Gastrocnemius medialis (tissue), 4 donors: ENCODE measurements around the gene CCL16. TPM values are rescaled to one million over a fixed set of nuclear protein-coding genes. Genes with fewer than 3 reads are reported as not detected.

Experiments
- ATAC-seq, 2 donors: fragments of 150-250 bp; one replicate each; pipeline ENCODE4 v1.9.1; 2016
- DNase-seq, 2 donors: peaks; one replicate each; pipeline ENCODE4 v3.0.0-alpha.2; 2019
- H3K27ac ChIP-seq, 4 donors: fragments of 200-600 bp; sonication (generic); 1 replicate in 1 of 4; 2 replicates in 3 of 4; pipeline ENCODE4 v1.5.1; 2016 to 2018; ENCODE audit warnings: mild to moderate bottlenecking in 2 of 4, moderate library complexity in 1 of 4
- H3K27me3 ChIP-seq, 3 donors: fragments of 200-600 bp; sonication (generic) in 2 of 3; 1 replicate in 1 of 3; 2 replicates in 2 of 3; pipeline versions ENCODE4 v1.5.1 to v1.6.0; 2016 to 2019; ENCODE audit warnings: mild to moderate bottlenecking in 1 of 3, moderate library complexity in 1 of 3
- H3K36me3 ChIP-seq, 2 donors: fragments of 200-600 bp; sonication (generic) in 1 of 2; one replicate each; pipeline ENCODE4 v1.5.1; 2017 to 2018
- H3K4me1 ChIP-seq, 2 donors: fragments of 200-600 bp; sonication (generic) in 1 of 2; one replicate each; pipeline ENCODE4 v1.5.1; 2016 to 2017; ENCODE audit warnings: mild to moderate bottlenecking in 2 of 2
- H3K4me3 ChIP-seq, 4 donors: fragments of 200-600 bp; sonication (generic) in 3 of 4; 1 replicate in 1 of 4; 2 replicates in 3 of 4; pipeline ENCODE4 v1.5.1; 2016 to 2019; ENCODE audit warnings: mild to moderate bottlenecking in 2 of 4
- H3K9me3 ChIP-seq, 3 donors: fragments of 200-600 bp; sonication (generic) in 2 of 3; 1 replicate in 1 of 3; 2 replicates in 2 of 3; pipeline ENCODE4 v1.5.1; 2016 to 2019
- CTCF ChIP-seq, 5 experiments: fragments of 450-650 bp in 3 of 5; fragments of 200-600 bp in 2 of 5; sonication (generic) in 2 of 5; IDR thresholded peaks in 4 of 5; conservative IDR thresholded peaks in 1 of 5; 1 replicate in 4 of 5; 2 replicates in 1 of 5; pipeline ENCODE4 v1.5.1; 2016 to 2019; ENCODE audit warnings: antibody characterized with exemption in 5 of 5, mild to moderate bottlenecking in 3 of 5, moderate library complexity in 3 of 5
- POLR2A ChIP-seq, 2 donors: fragments of 450-650 bp; IDR thresholded peaks; one replicate each; pipeline ENCODE4 v1.6.1; 2017; ENCODE audit warnings: antibody characterized with exemption in 2 of 2, mild to moderate bottlenecking in 2 of 2, moderate library complexity in 2 of 2
- in situ Hi-C, 4 donors: fragments of 200-750 bp; cut with MboI; loops; one replicate each; pipeline versions ENCODE4 v1.15.0 to v1.8.0; 2017; ENCODE audit warnings: low sequenced_read_pairs in 4 of 4
- intact Hi-C: fragments of 100-400 bp; cut with DNase I; formaldehyde crosslinking; loops from one replicate; pipeline ENCODE4 v1.15.1; 2023; ENCODE audit warnings: low total_unique reads
- total RNA-seq, 4 donors: library from RNA; depleted of rRNA; stranded (reverse); fragments of >200 nt; gene quantifications; one replicate each; pipeline versions ENCODE4 v1.1.0 to v1.2.3, GENCODE V29; 2016

CCL16 gene
- total RNA-seq, 4 donors from 2014 or later: 0.33 TPM; not detected in 3

GRCh38 chr17:35932586-35932985, 48.7 kb downstream of the CCL16 start:
- Histone ChIP-seq H3K4me1 (no peaks in the 10 kb centered on the region), H3K36me3 (no peaks in the 10 kb centered on the region), H3K27me3 (peaks cover 16 to 30% (median 22%) of the 10 kb centered on the region in 3 donors), H3K27ac (no peak overlapping the region), H3K4me3 (no peak overlapping the region), H3K9me3 (no peaks in the 10 kb centered on the region)
- no peak for ATAC-seq
- intact Hi-C loops (no loop called here), in situ Hi-C loops (no loop called here)
- no peak for DNase-seq
- no peak for TF ChIP-seq CTCF (IDR thresholded peaks at IDR 0.05 in 4 of 5, conservative IDR thresholded peaks at IDR 0.05 in 1 of 5)
- no peak for TF ChIP-seq POLR2A (IDR thresholded peaks at IDR 0.05)

- in situ Hi-C loops (no loop called here), intact Hi-C loops (no loop called here)
- no peak for ATAC-seq
- TF ChIP-seq CTCF (IDR thresholded peaks at IDR 0.05 in 4 of 5, conservative IDR thresholded peaks at IDR 0.05 in 1 of 5): no peak
- no peak for TF ChIP-seq POLR2A (IDR thresholded peaks at IDR 0.05)
- no peak for DNase-seq
- peaks cover 16 to 30% (median 22%) of the 10 kb centered on the region in 3 donors for H3K27me3 ChIP-seq
- no peaks in the 10 kb centered on the region for H3K9me3 ChIP-seq
- H3K36me3 ChIP-seq: no peaks in the 10 kb centered on the region
- H3K4me3 ChIP-seq: no peak overlapping the region
- H3K27ac ChIP-seq: no peak overlapping the region
- H3K4me1 ChIP-seq: no peaks in the 10 kb centered on the region
These were observed 49.4 kb downstream of the CCL16 start for GRCh38 chr17:35931794-35932425.

- in situ Hi-C loops (no loop called here), intact Hi-C loops (no loop called here)
- Histone ChIP-seq H3K27ac (no peak within 1 kb of the TSS), H3K36me3 (no peaks in the 10 kb centered on the region), H3K4me1 (no peaks in the 10 kb centered on the region), H3K27me3 (peaks cover 16 to 30% (median 22%) of the 10 kb centered on the region in 3 donors), H3K4me3 (peak within 1 kb of the TSS in 2 of 4 donors; percentile 26 to 28), H3K9me3 (no peaks in the 10 kb centered on the region)
- ATAC-seq: no peak
- DNase-seq: peak in 1 of 2 donors; percentile 5
- TF ChIP-seq POLR2A (IDR thresholded peaks at IDR 0.05) (no peak), CTCF (IDR thresholded peaks at IDR 0.05 in 4 of 5, conservative IDR thresholded peaks at IDR 0.05 in 1 of 5) (no peak)
These were observed 50.9 kb downstream of the CCL16 start, which contains the start of gene RDM1 for GRCh38 chr17:35930211-35931065. Gene RDM1, minus strand, starts transcription at chr17:35930773. Its CDS starts 46 bp downstream, at chr17:35930727.

GRCh38 chr17:35927714-35928113, 53.6 kb downstream of the CCL16 start:
- H3K27ac ChIP-seq: no peak overlapping the region
- no peak for ATAC-seq
- H3K27me3 ChIP-seq: peaks cover 18 to 30% (median 22%) of the 10 kb centered on the region in 3 donors
- no peak for DNase-seq
- in situ Hi-C loops: no loop called here
- H3K4me1 ChIP-seq: no peaks in the 10 kb centered on the region
- intact Hi-C loops: no loop called here
- no peaks in the 10 kb centered on the region for H3K9me3 ChIP-seq
- TF ChIP-seq CTCF (IDR thresholded peaks at IDR 0.05 in 4 of 5, conservative IDR thresholded peaks at IDR 0.05 in 1 of 5): no peak
- no peak for TF ChIP-seq POLR2A (IDR thresholded peaks at IDR 0.05)
- H3K4me3 ChIP-seq: no peak overlapping the region
- no peaks in the 10 kb centered on the region for H3K36me3 ChIP-seq

Other genes starting within 250 kb of the CCL16 start
- gene RASL10B, start 249.9 kb downstream of the CCL16 start, total RNA-seq: 10 to 100 TPM in 2 of 4 donors, 1 to 10 TPM in 2; 4.7 to 13.8 (median 10.0) TPM
- gene GAS2L2, start 228.3 kb downstream of the CCL16 start, total RNA-seq: under 1 TPM in 2 of 4 donors, not detected in 2; 0.15 to 0.75 TPM
- not detected for gene C17orf50, start 220.6 kb downstream of the CCL16 start, total RNA-seq
- 10 to 100 TPM in 1 of 4 donors, 1 to 10 TPM in 3; 3.1 to 10.3 (median 5.9) TPM for gene MMP28, start 185.9 kb downstream of the CCL16 start, total RNA-seq
- 10 to 100 TPM; 25.2 to 39.5 (median 31.6) TPM for gene TAF15, start 172.0 kb downstream of the CCL16 start, total RNA-seq
- gene HEATR9, start 112.6 kb downstream of the CCL16 start, total RNA-seq: not detected
- 1 to 10 TPM in 3 of 4 donors, under 1 TPM in 1; 0.55 to 2.1 (median 1.8) TPM for gene CCL5, start 101.1 kb downstream of the CCL16 start, total RNA-seq
- gene RDM1, start 50.7 kb downstream of the CCL16 start, total RNA-seq: not detected
- not detected for gene LYZL6, start 37.8 kb downstream of the CCL16 start, total RNA-seq
- 10 to 100 TPM in 2 of 4 donors, 1 to 10 TPM in 2; 4.9 to 25.9 (median 12.1) TPM for gene CCL14, start 5.2 kb upstream of the CCL16 start, total RNA-seq
- not detected for gene CCL15, start 20.1 kb upstream of the CCL16 start, total RNA-seq
- not detected for gene CCL23, start 36.5 kb upstream of the CCL16 start, total RNA-seq
- gene CCL18, start 82.8 kb upstream of the CCL16 start, total RNA-seq: 1 to 10 TPM in 1 of 4 donors, under 1 TPM in 1, not detected in 2; 0.71 to 4.1 TPM
- 1 to 10 TPM in 1 of 4 donors, under 1 TPM in 1, not detected in 2; 0.68 to 1.7 TPM for gene CCL3, start 108.6 kb upstream of the CCL16 start, total RNA-seq
- gene CCL4, start 122.3 kb upstream of the CCL16 start, total RNA-seq: under 1 TPM in 2 of 4 donors, not detected in 2; 0.42 to 0.49 TPM
- 1 to 10 TPM in 1 of 4 donors, under 1 TPM in 1, not detected in 2; 0.98 to 4.8 TPM for gene TBC1D3B, start 195.1 kb upstream of the CCL16 start, total RNA-seq
- gene CCL3L1, start 215.3 kb upstream of the CCL16 start, total RNA-seq: not detected
- gene CCL4L2, start 229.6 kb upstream of the CCL16 start, total RNA-seq: not detected